Fibroblast of mammary gland (primary cell): ENCODE measurements around the gene RPE65.

Experiments used
- DNase-seq: peaks from one replicate; pipeline ENCODE4 v3.0.0-alpha.2; 2010; ENCODE audit warnings: low read depth
- H3K4me3 ChIP-seq: 2 replicates; pipeline ENCODE4 v1.5.1; 2011; ENCODE audit warnings: low read depth, mild to moderate bottlenecking, low read length, moderate library complexity; ENCODE audit not compliant: control insufficient read depth
- TF ChIP-seq, protein P1 (sequence below): conservative IDR thresholded peaks from 2 replicates; pipeline ENCODE4 v1.5.1; 2011; ENCODE audit warnings: low read depth, low read length, inconsistent platforms; ENCODE audit not compliant: control insufficient read depth, insufficient read depth

RPE65 gene

GRCh38 chr1:68438310-68438709 is 11.4 kb downstream of the RPE65 start:
- H3K4me3 ChIP-seq: no peak overlapping the region
- no peak for DNase-seq
- TF ChIP-seq, protein P1, sequence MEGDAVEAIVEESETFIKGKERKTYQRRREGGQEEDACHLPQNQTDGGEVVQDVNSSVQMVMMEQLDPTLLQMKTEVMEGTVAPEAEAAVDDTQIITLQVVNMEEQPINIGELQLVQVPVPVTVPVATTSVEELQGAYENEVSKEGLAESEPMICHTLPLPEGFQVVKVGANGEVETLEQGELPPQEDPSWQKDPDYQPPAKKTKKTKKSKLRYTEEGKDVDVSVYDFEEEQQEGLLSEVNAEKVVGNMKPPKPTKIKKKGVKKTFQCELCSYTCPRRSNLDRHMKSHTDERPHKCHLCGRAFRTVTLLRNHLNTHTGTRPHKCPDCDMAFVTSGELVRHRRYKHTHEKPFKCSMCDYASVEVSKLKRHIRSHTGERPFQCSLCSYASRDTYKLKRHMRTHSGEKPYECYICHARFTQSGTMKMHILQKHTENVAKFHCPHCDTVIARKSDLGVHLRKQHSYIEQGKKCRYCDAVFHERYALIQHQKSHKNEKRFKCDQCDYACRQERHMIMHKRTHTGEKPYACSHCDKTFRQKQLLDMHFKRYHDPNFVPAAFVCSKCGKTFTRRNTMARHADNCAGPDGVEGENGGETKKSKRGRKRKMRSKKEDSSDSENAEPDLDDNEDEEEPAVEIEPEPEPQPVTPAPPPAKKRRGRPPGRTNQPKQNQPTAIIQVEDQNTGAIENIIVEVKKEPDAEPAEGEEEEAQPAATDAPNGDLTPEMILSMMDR: no peak

DNA sequence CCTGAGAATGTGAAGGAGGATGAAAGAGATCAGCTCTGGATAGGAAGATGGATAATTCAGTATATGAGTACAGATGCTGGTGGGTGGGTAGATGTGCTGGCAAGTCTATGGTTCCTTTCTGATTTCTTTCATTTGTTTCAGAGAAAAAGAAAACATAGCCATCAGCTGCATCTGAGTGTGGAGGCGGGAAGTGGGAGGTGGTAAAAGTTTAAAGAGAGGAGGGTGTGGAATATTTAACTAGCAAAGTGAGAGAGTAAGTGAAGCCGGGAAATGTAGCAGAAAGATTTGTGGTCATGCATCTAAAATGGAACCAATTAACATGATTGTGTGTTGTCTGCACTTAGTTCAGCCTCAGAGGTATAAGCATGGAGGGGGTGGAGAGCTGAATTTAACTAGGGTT is 16.4 kb downstream of the RPE65 start:
- TF ChIP-seq, protein P1: no peak
- no peak for DNase-seq

DNA sequence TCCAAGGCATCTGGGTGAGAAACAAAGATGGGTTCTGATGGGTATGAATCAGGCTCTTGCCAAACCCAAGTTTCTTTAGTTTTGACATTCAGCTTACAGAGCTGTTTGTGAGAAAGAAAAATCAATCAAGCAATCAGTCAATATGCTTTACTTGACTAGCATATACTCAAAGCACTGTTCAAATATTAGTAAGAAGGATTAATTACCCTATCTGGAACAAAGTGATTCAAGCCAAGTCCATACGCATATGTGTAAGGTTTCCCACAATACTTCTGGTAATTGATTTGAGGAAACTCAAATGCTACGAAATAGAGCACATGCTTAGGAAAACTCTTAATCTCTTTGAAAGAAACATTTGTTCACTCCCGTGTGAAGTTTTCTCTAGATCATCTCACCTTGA is 18.7 kb downstream of the RPE65 start:
- no peak for DNase-seq
- TF ChIP-seq, protein P1: no peak
- H3K4me3 ChIP-seq: no peak overlapping the region

More for the DNA sequence above, 16.4 kb downstream of the RPE65 start:
- no peak overlapping the region for H3K4me3 ChIP-seq

DNA sequence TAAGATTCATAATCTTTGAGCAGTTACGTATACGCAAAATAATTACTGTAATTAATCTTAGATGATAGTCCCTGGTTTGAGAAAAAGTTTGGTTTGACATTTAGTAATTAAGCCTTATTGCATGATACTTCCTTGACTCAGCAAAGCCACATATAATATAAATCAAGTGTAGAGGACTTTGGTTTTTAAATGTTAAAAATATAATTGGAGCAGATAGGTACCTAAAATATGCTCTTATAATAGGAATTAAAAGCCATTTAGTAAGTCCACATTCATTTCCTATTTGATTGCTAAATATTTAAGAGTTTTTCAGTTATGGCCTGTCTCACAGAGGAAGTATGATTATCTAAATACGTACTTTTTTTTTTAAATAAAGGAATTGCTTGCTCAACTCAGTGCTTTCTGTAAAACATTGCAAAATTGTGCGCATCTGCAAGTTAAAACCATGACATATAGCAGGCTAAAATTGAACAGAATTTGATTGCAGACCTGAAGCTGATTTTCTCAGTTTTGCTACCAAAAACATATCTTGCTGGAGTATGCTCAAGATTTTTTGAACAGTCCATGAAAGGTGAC is 20.4 kb downstream of the RPE65 start:
- TF ChIP-seq, protein P1: no peak
- DNase-seq: no peak
- no peak overlapping the region for H3K4me3 ChIP-seq

DNA sequence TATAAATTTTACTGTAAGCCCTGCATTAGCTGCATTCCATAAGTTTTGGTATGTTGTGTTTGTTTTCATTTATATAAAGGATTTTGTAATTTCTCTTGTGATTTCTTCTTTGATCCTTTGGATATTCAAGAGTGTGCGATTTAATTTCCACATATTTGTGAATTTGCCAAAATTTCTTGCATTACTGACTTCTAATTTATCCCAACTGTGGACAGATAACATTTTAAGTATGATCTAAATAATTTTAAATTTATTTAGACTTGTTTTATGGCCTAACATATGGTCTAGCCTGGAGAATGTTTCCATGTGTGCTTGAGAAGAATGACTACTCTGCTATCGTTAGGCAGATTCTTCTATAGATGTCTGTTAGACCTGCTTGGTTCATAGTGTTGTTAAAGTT is 23.2 kb downstream of the RPE65 start:
- H3K4me3 ChIP-seq: no peak overlapping the region
- no peak for DNase-seq
- TF ChIP-seq, protein P1: no peak

DNA sequence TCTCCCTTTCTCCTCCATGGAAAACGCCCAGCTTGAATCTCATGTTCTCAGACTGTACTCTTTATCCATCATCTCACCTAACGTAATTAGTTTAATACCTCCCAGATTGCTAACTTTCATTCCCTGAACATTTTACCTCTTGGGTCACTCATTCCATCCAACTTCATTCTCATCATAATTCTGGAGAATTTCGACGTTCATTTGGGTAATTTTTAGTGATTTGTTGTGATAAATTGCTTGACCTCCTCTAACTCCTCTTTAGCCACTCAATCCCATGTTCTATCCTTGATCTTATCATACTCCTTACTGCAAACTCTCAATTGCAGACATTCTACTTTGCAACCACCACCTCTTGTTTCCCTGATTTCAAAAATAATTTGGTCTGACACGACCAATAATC is 28.4 kb downstream of the RPE65 start:
- TF ChIP-seq, protein P1: no peak
- H3K4me3 ChIP-seq: no peak overlapping the region
- no peak for DNase-seq

GRCh38 chr1:68409426-68409825 is 40.3 kb downstream of the RPE65 start:
- peak; percentile 20 for DNase-seq
- no peak overlapping the region for H3K4me3 ChIP-seq
- TF ChIP-seq, protein P1: no peak
